Ishikawa (cell line): ENCODE data around the gene HEMK1.

Source experiments
- CEBPB ChIP-seq: IDR thresholded peaks from 2 replicates; pipeline ENCODE4 v1.6.1; 2012
- CREB1 ChIP-seq: IDR thresholded peaks from 2 replicates; pipeline ENCODE4 v1.6.1; 2012; ENCODE audit warnings: low read depth
- EGR1 ChIP-seq: IDR thresholded peaks from 2 replicates; pipeline ENCODE4 v1.6.1; 2012
- EP300 ChIP-seq: IDR thresholded peaks from 2 replicates; pipeline ENCODE4 v1.6.1; 2012; ENCODE audit warnings: borderline replicate concordance
- FOXM1 ChIP-seq: IDR thresholded peaks from 2 replicates; pipeline ENCODE4 v1.6.1; 2012; ENCODE audit warnings: low read depth, borderline replicate concordance
- MAX ChIP-seq: IDR thresholded peaks from 2 replicates; pipeline ENCODE4 v1.6.1; 2012
- NFIC ChIP-seq: IDR thresholded peaks from 2 replicates; pipeline ENCODE4 v1.6.1; 2012
- RAD21 ChIP-seq: IDR thresholded peaks from 2 replicates; pipeline ENCODE4 v1.6.1; 2012; ENCODE audit warnings: low read depth
- TAF1 ChIP-seq: IDR thresholded peaks from 2 replicates; pipeline ENCODE4 v1.6.1; 2012; ENCODE audit warnings: low read depth, mild to moderate bottlenecking
- TCF12 ChIP-seq: IDR thresholded peaks from 2 replicates; pipeline ENCODE4 v1.6.1; 2012; ENCODE audit warnings: low read depth
- TEAD4 ChIP-seq: IDR thresholded peaks from 2 replicates; pipeline ENCODE4 v1.6.1; 2012
- YY1 ChIP-seq: IDR thresholded peaks from 2 replicates; pipeline ENCODE4 v1.6.1; 2012; ENCODE audit warnings: low read depth
- ZBTB7A ChIP-seq: IDR thresholded peaks from 2 replicates; pipeline ENCODE4 v1.6.1; 2012; ENCODE audit warnings: low read depth
- TF ChIP-seq, protein P1 (sequence below): IDR thresholded peaks from 2 replicates; pipeline ENCODE4 v1.6.1; 2012
- TF ChIP-seq, protein P2 (sequence below): IDR thresholded peaks from 2 replicates; pipeline ENCODE4 v1.6.1; 2012; ENCODE audit warnings: low read depth, mild to moderate bottlenecking

Gene HEMK1

GRCh38 chr3:50587806-50588758, 18.8 kb downstream of the HEMK1 start:
- no peak for TF ChIP-seq TEAD4
- TF ChIP-seq RAD21: no peak
- no peak for TF ChIP-seq EGR1
- no peak for TF ChIP-seq NFIC
- TF ChIP-seq FOXM1: no peak
- TF ChIP-seq, protein P1, sequence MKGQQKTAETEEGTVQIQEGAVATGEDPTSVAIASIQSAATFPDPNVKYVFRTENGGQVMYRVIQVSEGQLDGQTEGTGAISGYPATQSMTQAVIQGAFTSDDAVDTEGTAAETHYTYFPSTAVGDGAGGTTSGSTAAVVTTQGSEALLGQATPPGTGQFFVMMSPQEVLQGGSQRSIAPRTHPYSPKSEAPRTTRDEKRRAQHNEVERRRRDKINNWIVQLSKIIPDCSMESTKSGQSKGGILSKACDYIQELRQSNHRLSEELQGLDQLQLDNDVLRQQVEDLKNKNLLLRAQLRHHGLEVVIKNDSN: no peak
- no peak for TF ChIP-seq CEBPB
- TF ChIP-seq, protein P2, sequence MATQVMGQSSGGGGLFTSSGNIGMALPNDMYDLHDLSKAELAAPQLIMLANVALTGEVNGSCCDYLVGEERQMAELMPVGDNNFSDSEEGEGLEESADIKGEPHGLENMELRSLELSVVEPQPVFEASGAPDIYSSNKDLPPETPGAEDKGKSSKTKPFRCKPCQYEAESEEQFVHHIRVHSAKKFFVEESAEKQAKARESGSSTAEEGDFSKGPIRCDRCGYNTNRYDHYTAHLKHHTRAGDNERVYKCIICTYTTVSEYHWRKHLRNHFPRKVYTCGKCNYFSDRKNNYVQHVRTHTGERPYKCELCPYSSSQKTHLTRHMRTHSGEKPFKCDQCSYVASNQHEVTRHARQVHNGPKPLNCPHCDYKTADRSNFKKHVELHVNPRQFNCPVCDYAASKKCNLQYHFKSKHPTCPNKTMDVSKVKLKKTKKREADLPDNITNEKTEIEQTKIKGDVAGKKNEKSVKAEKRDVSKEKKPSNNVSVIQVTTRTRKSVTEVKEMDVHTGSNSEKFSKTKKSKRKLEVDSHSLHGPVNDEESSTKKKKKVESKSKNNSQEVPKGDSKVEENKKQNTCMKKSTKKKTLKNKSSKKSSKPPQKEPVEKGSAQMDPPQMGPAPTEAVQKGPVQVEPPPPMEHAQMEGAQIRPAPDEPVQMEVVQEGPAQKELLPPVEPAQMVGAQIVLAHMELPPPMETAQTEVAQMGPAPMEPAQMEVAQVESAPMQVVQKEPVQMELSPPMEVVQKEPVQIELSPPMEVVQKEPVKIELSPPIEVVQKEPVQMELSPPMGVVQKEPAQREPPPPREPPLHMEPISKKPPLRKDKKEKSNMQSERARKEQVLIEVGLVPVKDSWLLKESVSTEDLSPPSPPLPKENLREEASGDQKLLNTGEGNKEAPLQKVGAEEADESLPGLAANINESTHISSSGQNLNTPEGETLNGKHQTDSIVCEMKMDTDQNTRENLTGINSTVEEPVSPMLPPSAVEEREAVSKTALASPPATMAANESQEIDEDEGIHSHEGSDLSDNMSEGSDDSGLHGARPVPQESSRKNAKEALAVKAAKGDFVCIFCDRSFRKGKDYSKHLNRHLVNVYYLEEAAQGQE: no peak
- no peak for TF ChIP-seq YY1
- TF ChIP-seq TAF1: no peak
- TF ChIP-seq EP300: no peak
- TF ChIP-seq CREB1: no peak
- TF ChIP-seq MAX: no peak
- no peak for TF ChIP-seq ZBTB7A
- no peak for TF ChIP-seq TCF12

DNA sequence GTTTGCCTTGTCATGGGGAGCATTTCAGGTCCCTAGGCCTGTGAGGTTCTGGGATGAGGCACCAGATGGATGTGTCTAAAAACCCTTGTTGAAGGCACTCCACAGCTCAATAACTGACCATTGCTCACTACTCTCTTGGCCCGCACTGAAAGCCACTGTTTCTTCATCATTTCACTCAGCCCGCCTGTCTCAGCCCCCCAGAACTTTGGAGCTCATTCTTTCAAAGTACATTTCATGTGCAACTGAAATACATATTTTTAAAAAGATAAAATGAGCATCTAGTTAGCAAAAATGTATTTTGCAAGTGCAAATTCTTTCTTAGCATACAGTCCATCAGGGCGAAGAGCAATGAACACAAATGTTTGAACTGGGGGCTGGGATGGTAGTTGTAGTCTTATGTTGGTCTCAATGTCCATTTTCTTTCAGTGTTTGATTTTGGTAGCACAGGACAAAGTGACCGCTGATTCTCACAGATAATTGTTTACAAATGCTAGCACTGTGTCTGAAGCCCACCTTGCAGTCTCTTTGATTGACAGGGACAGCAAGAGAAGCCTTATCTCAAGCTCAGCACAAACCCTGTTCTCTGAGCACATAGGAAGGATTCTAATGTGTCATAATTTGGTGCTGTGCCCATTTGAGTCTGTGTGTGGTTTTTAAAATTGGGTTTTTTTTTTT, 19.6 kb downstream of the HEMK1 start:
- TF ChIP-seq TCF12: no peak
- no peak for TF ChIP-seq MAX
- no peak for TF ChIP-seq ZBTB7A
- no peak for TF ChIP-seq RAD21
- TF ChIP-seq, protein P1: no peak
- no peak for TF ChIP-seq CEBPB

GRCh38 chr3:50591196-50591741, 21.9 kb downstream of the HEMK1 start:
- TF ChIP-seq EGR1: no peak
- TF ChIP-seq NFIC: no peak
- TF ChIP-seq TCF12: no peak
- no peak for TF ChIP-seq YY1
- no peak for TF ChIP-seq TEAD4
- TF ChIP-seq CEBPB: no peak
- TF ChIP-seq, protein P1: no peak

GRCh38 chr3:50592568-50592967, 23.2 kb downstream of the HEMK1 start:
- TF ChIP-seq, protein P2: no peak
- no peak for TF ChIP-seq TAF1
- no peak for TF ChIP-seq CREB1
- TF ChIP-seq TCF12: no peak
- TF ChIP-seq MAX: no peak
- TF ChIP-seq TEAD4: no peak
- TF ChIP-seq RAD21: no peak
- TF ChIP-seq NFIC: no peak
- TF ChIP-seq CEBPB: no peak
- TF ChIP-seq, protein P1: no peak
- TF ChIP-seq ZBTB7A: no peak
- TF ChIP-seq EP300: no peak
- no peak for TF ChIP-seq FOXM1
- no peak for TF ChIP-seq EGR1
- TF ChIP-seq YY1: no peak
